Measurements from ENCODE around the gene UPF2. TPM values are rescaled to one million over a fixed set of nuclear protein-coding genes. Genes with fewer than 3 reads are reported as not detected.

Gene UPF2
- total and polyA plus RNA-seq, 9 donors: 14.4 to 23.0 (median 19.1) TPM

- H3K27me3 ChIP-seq (ENCODE audit: control insufficient read depth, insufficient read depth, low read length): no peaks in the 10 kb centered on the region
- H3K9me3 ChIP-seq (replicated peaks; ENCODE audit: control insufficient read depth, low read depth, low read length): no peaks in the 10 kb centered on the region
- H3K4me1 ChIP-seq (ENCODE audit: control insufficient read depth, insufficient read depth, low read length): peaks cover 12% of the 10 kb centered on the region
- DNase-seq: no peak
- H3K4me3 ChIP-seq (ENCODE audit: low read length): no peak overlapping the region
- no peaks in the 10 kb centered on the region for H3K36me3 ChIP-seq (ENCODE audit: control insufficient read depth, insufficient read depth, low read length)
- H3K27ac ChIP-seq (ENCODE audit: low read length): no peak overlapping the region
- WGBS (ENCODE audit: insufficient coverage): 80% methylated on average over 31 of the region's 32 CpGs
Observed at GRCh38 chr10:11880151-11881029, 162.2 kb downstream of the UPF2 start.

- Histone ChIP-seq H3K27ac (ENCODE audit: low read length) (no peak overlapping the region), H3K27me3 (ENCODE audit: control insufficient read depth, insufficient read depth, low read length) (no peaks in the 10 kb centered on the region), H3K4me3 (ENCODE audit: low read length) (no peak overlapping the region), H3K36me3 (ENCODE audit: control insufficient read depth, insufficient read depth, low read length) (no peaks in the 10 kb centered on the region), H3K4me1 (ENCODE audit: control insufficient read depth, insufficient read depth, low read length) (peaks cover 20% of the 10 kb centered on the region), H3K9me3 (replicated peaks; ENCODE audit: control insufficient read depth, low read depth, low read length) (no peaks in the 10 kb centered on the region)
- WGBS (ENCODE audit: insufficient coverage): 84% methylated on average over 15 of the region's 15 CpGs
- DNase-seq: no peak
Observed at GRCh38 chr10:11879387-11880094, 163.1 kb downstream of the UPF2 start.

GRCh38 chr10:11878776-11879175 lies 163.8 kb downstream of the UPF2 start:
- Histone ChIP-seq H3K4me1 (ENCODE audit: control insufficient read depth, insufficient read depth, low read length) (peaks cover 20% of the 10 kb centered on the region), H3K36me3 (ENCODE audit: control insufficient read depth, insufficient read depth, low read length) (no peaks in the 10 kb centered on the region), H3K27ac (ENCODE audit: low read length) (no peak overlapping the region), H3K27me3 (ENCODE audit: control insufficient read depth, insufficient read depth, low read length) (no peaks in the 10 kb centered on the region), H3K4me3 (ENCODE audit: low read length) (no peak overlapping the region), H3K9me3 (replicated peaks; ENCODE audit: control insufficient read depth, low read depth, low read length) (no peaks in the 10 kb centered on the region)
- 89% methylated on average over 12 of the region's 12 CpGs for WGBS (ENCODE audit: insufficient coverage)
- no peak for DNase-seq

- WGBS (ENCODE audit: insufficient coverage): 90% methylated on average over 13 of the region's 13 CpGs
- DNase-seq: no peak
- H3K36me3 ChIP-seq (ENCODE audit: control insufficient read depth, insufficient read depth, low read length): no peaks in the 10 kb centered on the region
- no peak overlapping the region for H3K27ac ChIP-seq (ENCODE audit: low read length)
- no peak overlapping the region for H3K4me3 ChIP-seq (ENCODE audit: low read length)
- peaks cover 20% of the 10 kb centered on the region for H3K4me1 ChIP-seq (ENCODE audit: control insufficient read depth, insufficient read depth, low read length)
- H3K9me3 ChIP-seq (replicated peaks; ENCODE audit: control insufficient read depth, low read depth, low read length): no peaks in the 10 kb centered on the region
- H3K27me3 ChIP-seq (ENCODE audit: control insufficient read depth, insufficient read depth, low read length): peaks cover 3% of the 10 kb centered on the region
Observed at GRCh38 chr10:11877591-11877905, 165.1 kb downstream of the UPF2 start.

- Histone ChIP-seq H3K27ac (ENCODE audit: low read length) (no peak overlapping the region), H3K4me1 (ENCODE audit: control insufficient read depth, insufficient read depth, low read length) (peaks cover 20% of the 10 kb centered on the region), H3K36me3 (ENCODE audit: control insufficient read depth, insufficient read depth, low read length) (no peaks in the 10 kb centered on the region), H3K4me3 (ENCODE audit: low read length) (no peak overlapping the region), H3K27me3 (ENCODE audit: control insufficient read depth, insufficient read depth, low read length) (peaks cover 3% of the 10 kb centered on the region), H3K9me3 (replicated peaks; ENCODE audit: control insufficient read depth, low read depth, low read length) (no peaks in the 10 kb centered on the region)
- DNase-seq: no peak
- 90% methylated on average over 15 of the region's 19 CpGs for WGBS (ENCODE audit: insufficient coverage)
Observed at GRCh38 chr10:11876805-11877590, 165.6 kb downstream of the UPF2 start.

GRCh38 chr10:11876324-11876723 lies 166.3 kb downstream of the UPF2 start:
- Histone ChIP-seq H3K36me3 (ENCODE audit: control insufficient read depth, insufficient read depth, low read length) (no peaks in the 10 kb centered on the region), H3K9me3 (replicated peaks; ENCODE audit: control insufficient read depth, low read depth, low read length) (no peaks in the 10 kb centered on the region), H3K4me3 (ENCODE audit: low read length) (no peak overlapping the region), H3K4me1 (ENCODE audit: control insufficient read depth, insufficient read depth, low read length) (peaks cover 22% of the 10 kb centered on the region), H3K27me3 (ENCODE audit: control insufficient read depth, insufficient read depth, low read length) (peaks cover 3% of the 10 kb centered on the region), H3K27ac (ENCODE audit: low read length) (peak overlapping the region; percentile 51)
- no peak for DNase-seq
- 89% methylated on average over 1 of the region's 6 CpGs for WGBS (ENCODE audit: insufficient coverage)

- 66% methylated on average over 14 of the region's 17 CpGs for WGBS (ENCODE audit: insufficient coverage)
- H3K4me3 ChIP-seq (ENCODE audit: low read length): no peak overlapping the region
Observed at GRCh38 chr10:11875494-11876281, 166.9 kb downstream of the UPF2 start.

GRCh38 chr10:11874568-11875493 lies 167.8 kb downstream of the UPF2 start:
- Histone ChIP-seq H3K4me3 (ENCODE audit: low read length) (no peak overlapping the region), H3K4me1 (ENCODE audit: control insufficient read depth, insufficient read depth, low read length) (peaks cover 27% of the 10 kb centered on the region), H3K27ac (ENCODE audit: low read length) (peak overlapping the region; percentile 55), H3K36me3 (ENCODE audit: control insufficient read depth, insufficient read depth, low read length) (no peaks in the 10 kb centered on the region), H3K9me3 (replicated peaks; ENCODE audit: control insufficient read depth, low read depth, low read length) (no peaks in the 10 kb centered on the region), H3K27me3 (ENCODE audit: control insufficient read depth, insufficient read depth, low read length) (peaks cover 7% of the 10 kb centered on the region)
- 27% methylated on average over 13 of the region's 20 CpGs for WGBS (ENCODE audit: insufficient coverage)
- DNase-seq: peak; percentile 60

More at GRCh38 chr10:11875494-11876281, 166.9 kb downstream of the UPF2 start:
- peak; percentile 69 for DNase-seq
- H3K36me3 ChIP-seq (ENCODE audit: control insufficient read depth, insufficient read depth, low read length): no peaks in the 10 kb centered on the region
- peak overlapping the region; percentile 55 for H3K27ac ChIP-seq (ENCODE audit: low read length)
- peaks cover 22% of the 10 kb centered on the region for H3K4me1 ChIP-seq (ENCODE audit: control insufficient read depth, insufficient read depth, low read length)
- no peaks in the 10 kb centered on the region for H3K9me3 ChIP-seq (replicated peaks; ENCODE audit: control insufficient read depth, low read depth, low read length)
- peaks cover 3% of the 10 kb centered on the region for H3K27me3 ChIP-seq (ENCODE audit: control insufficient read depth, insufficient read depth, low read length)

- Histone ChIP-seq H3K4me1 (ENCODE audit: control insufficient read depth, insufficient read depth, low read length) (peaks cover 34% of the 10 kb centered on the region), H3K27me3 (ENCODE audit: control insufficient read depth, insufficient read depth, low read length) (peaks cover 14% of the 10 kb centered on the region), H3K9me3 (replicated peaks; ENCODE audit: control insufficient read depth, low read depth, low read length) (no peaks in the 10 kb centered on the region), H3K4me3 (ENCODE audit: low read length) (no peak overlapping the region), H3K27ac (ENCODE audit: low read length) (no peak overlapping the region), H3K36me3 (ENCODE audit: control insufficient read depth, insufficient read depth, low read length) (no peaks in the 10 kb centered on the region)
- peak; percentile 25 for DNase-seq
- WGBS (ENCODE audit: insufficient coverage): 68% methylated on average over 6 of the region's 9 CpGs
Observed at GRCh38 chr10:11871466-11871865, 171.1 kb downstream of the UPF2 start.
